Activated CD4-positive, alpha-beta T cell treated with anti-CD3 and anti-CD28 coated beads, Interleukin-2, amount 50 U/mL, for 24 hours (primary cell): ENCODE data around the gene KRT38.
"Not testable (repeated sequence)": the region's sequence is repeated elsewhere in the genome, so short reads cannot be mapped to it uniquely, and the experiment has no call there.

Source experiments
- DNase-seq, 2 donors: peaks; one replicate each; pipeline ENCODE4 v3.0.0-alpha.2; 2020; ENCODE audit warnings: low read depth in 1 of 2, low spot score in 1 of 2

KRT38 gene

GRCh38 chr17:41396996-41397660 is 43.7 kb downstream of the KRT38 start, which contains the start of gene KRT31:
Gene KRT31, minus strand, starts transcription at chr17:41397608. Its CDS starts 69 bp downstream, at chr17:41397539.
- DNase-seq = no peak

- no peak for DNase-seq
These were observed 44.4 kb downstream of the KRT38 start for GRCh38 chr17:41396340-41396739.

- DNase-seq = no peak
These were observed 45.2 kb downstream of the KRT38 start for GRCh38 chr17:41395611-41396010.

GRCh38 chr17:41395044-41395443 is 45.7 kb downstream of the KRT38 start:
- DNase-seq = not testable (repeated sequence)

- no peak for DNase-seq
These were observed 46.4 kb downstream of the KRT38 start for GRCh38 chr17:41394254-41394996.

GRCh38 chr17:41393826-41394225 is 47.0 kb downstream of the KRT38 start:
- DNase-seq = no peak

- DNase-seq = no peak
These were observed 47.5 kb downstream of the KRT38 start for GRCh38 chr17:41393294-41393693.

GRCh38 chr17:41392278-41392677 is 48.5 kb downstream of the KRT38 start:
- DNase-seq = no peak

GRCh38 chr17:41391535-41391934 is 49.2 kb downstream of the KRT38 start:
- no peak for DNase-seq

- no peak for DNase-seq
These were observed 50.3 kb downstream of the KRT38 start for GRCh38 chr17:41390411-41390938.

GRCh38 chr17:41387670-41388069 is 53.1 kb downstream of the KRT38 start:
- DNase-seq = no peak

GRCh38 chr17:41386227-41386626 is 54.6 kb downstream of the KRT38 start:
- DNase-seq = no peak
